GM18505 (cell line): ENCODE data around the gene SNTB2.
A peak's percentile ranks its signal among the peaks of the same experiment; 100 is the strongest.

Experiments used
- ATAC-seq: cut with Tn5 transposase; IDR thresholded peaks from one replicate; pipeline ENCODE4 v1.9.1; 2021; ENCODE audit not compliant: unreplicated experiment
- POLR2A ChIP-seq: IDR thresholded peaks from 4 replicates; pipeline ENCODE4 v1.6.1; 2011; ENCODE audit warnings: borderline replicate concordance; ENCODE audit not compliant: insufficient read depth, insufficient read length; ENCODE audit errors: extremely low read depth

The SNTB2 gene

DNA sequence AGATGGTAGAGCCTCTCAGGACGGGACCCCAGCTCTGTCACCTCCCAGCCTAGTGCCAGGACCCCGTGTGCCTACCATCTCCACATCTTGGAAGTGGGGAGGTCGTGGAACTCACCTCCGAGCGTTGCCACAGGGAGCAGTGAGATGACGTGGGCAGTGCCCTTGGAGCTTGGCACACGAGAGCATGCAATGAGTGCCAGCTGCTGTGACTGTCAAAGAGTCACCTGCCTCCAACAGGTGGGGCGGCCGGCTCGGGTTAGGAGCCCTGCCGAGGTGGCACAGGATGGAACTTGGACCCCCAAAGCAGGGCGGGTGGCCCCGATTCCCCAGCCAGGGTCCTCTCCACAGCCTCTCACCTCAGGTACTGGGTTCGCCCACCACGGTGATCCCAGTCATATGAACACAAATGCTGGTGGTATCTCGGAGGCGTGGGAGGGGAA is 129.7 kb downstream of the SNTB2 start:
- TF ChIP-seq POLR2A, result no peak
- ATAC-seq, result no peak

DNA sequence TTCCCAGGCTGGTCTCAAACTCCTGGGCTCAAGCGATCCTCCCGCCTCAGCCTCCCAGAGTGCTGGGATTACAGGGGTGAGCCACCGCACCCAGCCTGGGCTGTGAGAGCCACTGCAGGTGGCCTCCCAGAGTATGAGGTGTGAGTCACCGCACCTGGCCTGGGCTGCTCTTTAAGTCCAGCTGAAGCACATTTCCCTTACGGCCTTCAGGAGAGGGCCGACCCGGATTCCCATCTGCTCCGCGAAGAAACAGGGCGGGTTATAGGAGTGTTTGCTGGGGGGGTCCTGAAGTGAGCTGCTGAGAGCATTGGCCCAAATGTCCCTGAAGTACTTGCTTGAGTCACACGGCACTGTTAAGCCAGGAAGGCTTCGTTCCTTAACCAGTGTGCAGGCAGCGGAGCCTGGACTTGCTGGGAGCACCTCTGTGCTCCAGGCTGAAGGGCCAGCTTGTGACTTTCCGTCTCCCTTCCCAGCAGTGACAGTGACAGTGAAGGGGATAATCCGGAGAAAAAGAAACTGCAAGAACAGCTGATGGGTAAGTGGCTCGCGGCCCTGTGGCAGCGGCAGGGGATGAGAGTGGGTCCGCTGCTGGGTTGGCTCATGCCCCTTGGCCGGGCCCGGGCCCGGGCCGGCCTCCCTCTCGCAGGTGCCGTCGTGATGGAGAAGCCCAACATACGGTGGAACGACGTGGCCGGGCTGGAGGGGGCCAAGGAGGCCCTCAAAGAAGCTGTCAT is 131.4 kb downstream of the SNTB2 start:
- no peak for TF ChIP-seq POLR2A
- no peak for ATAC-seq

DNA sequence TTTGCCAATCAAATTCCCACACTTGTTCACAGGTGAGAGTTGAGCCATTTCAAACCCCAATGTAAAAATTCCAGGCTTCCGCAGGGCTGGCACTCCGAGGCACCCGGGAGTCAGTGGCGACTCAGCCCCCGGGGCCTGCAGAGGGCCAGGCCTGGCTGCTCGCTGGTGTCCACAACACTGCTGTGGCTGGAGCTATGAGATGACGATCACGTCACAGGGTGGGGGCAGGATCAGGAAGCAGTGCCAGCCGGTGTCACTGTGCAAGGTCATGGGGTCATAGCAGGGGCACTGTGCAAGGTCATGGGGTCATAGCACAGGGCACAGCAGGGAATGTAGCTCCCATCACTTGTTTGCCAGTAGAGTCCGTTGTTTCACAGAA is 131.9 kb downstream of the SNTB2 start:
- no peak for ATAC-seq
- no peak for TF ChIP-seq POLR2A

DNA sequence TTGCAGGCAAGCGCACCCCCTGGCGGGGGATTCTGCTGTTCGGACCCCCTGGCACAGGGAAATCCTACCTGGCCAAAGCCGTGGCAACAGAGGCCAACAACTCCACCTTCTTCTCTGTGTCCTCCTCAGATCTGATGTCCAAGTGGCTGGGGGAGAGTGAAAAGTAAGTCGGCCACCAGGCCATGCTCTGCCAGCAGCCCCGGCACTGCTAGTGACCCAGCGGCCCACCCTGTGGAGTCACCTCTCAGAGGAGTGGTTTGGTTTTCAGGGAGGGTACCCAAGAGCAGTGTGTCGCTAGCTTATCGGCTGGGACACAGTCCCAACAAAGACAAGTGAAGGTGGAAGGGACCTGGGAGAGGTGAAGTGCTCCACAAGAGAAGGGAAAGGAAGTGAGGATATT is 132.4 kb downstream of the SNTB2 start:
- no peak for ATAC-seq
- no peak for TF ChIP-seq POLR2A

DNA sequence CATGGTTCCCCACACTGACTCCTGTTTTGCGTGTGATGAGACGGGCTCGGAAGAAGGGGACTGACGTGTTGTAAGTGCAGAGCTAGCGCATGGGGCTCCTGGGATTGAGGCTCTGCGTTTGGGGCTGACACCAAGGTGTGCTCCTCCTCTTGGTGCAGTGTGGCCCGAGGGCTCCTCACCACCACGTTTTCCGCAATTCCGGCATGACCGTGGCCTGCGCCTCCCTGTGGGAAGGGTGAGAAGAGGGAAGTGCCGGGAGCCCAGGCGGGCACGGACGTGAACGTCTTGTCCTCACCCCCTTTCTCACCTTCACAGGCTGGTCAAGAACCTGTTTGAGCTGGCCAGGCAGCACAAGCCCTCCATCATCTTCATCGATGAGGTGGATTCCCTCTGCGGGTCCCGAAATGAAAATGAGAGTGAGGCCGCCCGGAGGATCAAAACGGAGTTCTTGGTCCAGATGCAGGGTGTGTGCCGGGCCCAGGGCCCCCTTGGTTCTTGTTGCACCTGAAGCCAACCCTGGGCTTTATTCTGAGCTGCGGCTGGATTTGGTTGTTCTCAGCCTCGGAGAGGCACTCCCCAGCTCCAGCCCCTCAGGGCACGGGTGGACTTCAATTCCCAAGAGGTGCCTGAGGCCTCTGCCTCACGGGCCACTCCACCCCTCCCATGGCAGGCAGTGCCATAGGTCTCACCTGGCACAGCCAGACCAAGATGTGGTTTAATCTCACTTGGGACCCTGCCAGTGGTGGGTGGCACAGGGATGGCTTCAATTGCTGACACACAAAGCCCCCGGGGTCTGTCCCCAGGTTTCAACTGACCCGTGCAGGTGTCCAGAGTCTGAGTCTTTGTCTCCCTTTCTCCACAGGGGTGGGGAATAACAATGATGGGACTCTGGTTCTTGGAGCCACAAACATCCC is 133.1 kb downstream of the SNTB2 start:
- no peak for TF ChIP-seq POLR2A
- ATAC-seq, result no peak

DNA sequence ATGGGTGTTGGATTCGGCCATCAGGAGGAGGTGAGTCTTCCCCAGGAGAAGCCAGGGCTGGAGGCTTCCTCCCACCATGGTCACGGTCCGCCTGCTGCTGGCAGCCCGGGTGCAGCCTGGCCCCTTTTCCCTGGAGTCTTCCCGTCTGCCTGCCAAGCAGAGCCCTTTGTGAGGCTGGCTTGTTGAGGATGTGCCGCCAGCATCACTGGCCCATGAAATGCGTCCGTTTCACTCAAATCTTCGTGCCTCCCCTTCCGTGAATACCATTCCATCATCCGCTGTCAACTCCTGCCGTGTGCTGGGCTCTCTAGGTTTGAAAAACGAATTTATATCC is 133.7 kb downstream of the SNTB2 start:
- no peak for ATAC-seq
- TF ChIP-seq POLR2A, result no peak

DNA sequence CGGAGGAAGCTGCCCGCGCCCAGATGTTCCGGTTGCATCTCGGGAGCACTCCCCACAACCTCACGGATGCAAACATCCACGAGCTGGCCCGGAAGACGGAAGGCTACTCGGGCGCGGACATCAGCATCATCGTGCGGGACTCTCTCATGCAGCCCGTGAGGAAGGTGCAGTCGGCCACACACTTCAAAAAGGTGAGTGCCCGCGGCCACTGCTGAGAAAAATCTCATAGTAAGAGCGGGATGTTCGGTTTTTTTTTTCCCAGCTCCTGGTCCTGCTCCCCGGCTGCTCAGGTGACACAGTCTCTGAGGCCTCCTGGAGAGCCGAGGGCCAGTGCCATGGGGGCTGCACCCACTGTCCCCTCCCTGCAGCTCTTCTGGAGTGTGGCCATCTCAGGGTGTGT is 134.1 kb downstream of the SNTB2 start:
- ATAC-seq, result no peak
- TF ChIP-seq POLR2A, result no peak

DNA sequence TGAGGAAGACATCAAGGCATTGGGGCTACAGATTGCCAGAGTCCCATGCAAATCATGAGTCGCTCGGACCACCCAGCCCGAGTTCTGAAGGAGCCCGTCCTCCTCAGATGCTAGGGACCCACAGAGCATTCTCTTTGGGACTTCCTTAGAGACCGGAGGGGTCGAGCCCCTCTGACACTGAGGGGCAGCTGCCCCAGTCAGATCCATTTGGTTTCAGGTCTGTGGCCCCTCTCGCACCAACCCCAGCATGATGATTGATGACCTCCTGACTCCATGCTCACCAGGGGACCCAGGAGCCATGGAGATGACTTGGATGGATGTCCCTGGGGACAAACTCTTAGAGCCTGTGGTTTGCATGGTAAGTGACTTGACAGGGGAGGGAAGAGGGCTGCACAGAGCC is 135.4 kb downstream of the SNTB2 start:
- no peak for TF ChIP-seq POLR2A
- ATAC-seq, result no peak

DNA sequence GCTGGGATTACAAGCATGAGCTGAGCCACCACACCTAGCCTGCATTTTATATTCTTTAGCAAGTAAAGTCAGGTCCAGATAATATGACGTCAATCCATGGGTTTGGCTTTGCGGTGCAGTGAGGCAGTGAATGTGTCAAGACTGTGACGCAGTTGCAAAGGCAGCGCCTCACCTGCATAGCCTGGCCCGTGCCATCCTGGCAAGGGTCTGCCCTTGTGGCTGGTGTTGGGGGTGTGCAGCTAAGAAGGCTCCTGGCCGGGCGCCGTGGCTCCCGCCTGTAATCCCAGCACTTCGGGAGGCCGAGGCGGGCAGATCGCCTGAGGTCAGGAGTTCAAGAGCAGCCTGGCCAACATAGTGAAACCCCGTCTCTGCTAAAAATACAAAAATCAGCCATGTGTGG is 136.5 kb downstream of the SNTB2 start:
- ATAC-seq, result no peak
- TF ChIP-seq POLR2A, result no peak

DNA sequence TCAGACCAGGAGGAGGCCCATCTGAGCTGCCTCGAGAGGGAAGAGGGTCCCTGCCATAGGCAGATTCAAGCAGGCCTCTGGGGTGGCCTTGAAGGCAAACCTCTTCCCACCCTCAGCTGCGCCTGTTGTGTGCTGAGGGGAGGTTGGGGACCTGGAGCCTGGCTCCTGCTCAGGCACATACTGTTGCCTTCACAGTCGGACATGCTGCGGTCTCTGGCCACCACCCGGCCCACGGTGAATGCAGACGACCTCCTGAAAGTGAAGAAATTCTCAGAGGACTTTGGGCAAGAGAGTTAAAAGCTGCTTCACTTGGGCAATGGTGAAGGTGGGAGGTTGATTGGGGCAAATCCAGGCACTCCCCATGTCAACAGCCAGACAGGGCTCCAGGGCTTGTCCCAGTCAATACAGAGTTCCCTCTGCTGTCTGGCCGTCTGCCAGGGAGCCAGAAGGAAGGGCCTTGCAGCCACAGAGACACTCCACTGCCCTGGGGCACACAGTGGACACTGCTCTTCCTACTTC is 137.1 kb downstream of the SNTB2 start:
- ATAC-seq, result no peak
- peak; percentile 27 for TF ChIP-seq POLR2A

DNA sequence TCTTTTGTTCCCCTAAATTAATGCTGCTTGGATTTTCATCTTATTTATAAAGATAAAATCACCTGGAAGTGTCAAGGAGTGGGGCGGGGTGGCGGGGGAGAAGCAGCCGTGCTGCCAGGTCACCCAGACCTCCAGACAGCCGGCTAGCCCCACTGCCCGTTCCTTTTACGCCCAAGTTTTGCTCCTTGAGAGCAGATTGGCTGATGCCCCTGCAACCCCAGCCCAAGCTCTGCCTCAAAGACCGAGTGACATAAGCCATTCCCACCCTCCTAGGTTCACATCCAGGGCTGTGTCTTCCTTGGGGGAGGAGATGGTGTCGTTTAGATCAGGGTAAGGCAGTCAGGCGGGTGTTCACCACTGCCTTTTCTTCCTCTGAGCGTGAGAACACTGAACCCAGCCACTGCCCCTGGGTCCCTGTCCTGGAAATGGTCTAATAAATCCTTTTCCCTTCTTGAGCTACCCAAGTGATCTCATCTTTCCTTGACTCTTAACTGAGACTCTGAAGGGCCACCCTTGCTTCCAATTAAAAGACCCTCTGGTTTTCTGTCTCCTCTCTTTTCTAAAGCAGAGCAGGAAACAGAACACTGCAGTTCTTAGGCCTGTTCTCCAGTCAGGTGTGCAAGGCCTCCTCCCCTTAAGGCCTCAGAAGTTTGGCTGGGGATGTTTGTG is 137.8 kb downstream of the SNTB2 start:
- no peak for ATAC-seq
- no peak for TF ChIP-seq POLR2A

DNA sequence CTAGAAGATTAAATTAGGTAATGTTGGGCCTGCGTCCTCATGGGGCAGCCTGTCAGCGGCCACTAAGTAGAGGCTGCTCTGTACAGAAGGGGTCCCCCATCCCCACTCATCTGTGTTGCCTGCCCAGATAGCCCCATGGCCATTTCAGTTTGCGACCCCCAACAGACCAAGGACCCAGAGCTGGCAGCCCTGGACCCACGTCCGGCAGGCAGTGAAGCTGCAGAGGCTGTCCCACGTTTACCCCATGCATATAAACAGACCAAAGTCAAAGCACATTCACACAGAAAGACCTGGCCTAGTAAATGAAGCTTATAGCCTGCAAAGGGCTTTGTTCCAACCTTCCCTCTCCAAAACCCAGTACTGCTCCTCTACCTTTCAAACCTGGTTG is 138.8 kb downstream of the SNTB2 start:
- no peak for TF ChIP-seq POLR2A
- ATAC-seq, result no peak

DNA sequence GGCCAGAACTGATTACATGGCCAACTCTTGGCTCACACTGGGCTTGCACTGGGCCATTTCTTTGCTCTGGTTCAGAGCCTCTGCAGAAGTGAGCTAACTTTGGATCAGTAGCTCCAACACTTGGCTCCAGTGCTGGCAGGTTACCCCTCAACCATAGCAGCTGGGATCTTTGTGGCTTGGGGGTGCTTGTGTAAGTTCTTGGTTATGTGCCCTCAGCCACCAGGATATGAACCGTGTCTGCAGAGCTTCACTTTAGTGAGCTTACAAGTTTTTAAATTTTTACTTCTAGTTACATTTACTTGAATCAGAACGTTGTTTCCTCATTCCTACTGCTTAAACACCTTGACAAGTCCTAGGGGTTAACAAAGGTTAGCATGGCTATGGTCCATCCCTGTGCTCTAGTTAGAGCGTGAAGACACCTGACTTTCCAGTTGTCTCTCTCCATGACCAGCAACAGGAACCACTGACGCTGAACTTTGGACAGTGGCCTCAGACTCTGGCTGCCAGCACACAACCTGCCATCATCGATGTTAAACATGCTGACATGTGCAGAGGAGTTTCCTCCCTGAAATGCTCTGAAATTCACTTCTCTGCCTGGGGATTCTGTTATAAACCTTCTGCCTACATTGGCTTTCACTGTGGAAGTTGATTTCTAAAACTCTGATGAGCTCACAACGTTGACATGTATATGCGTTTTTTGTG is 139.4 kb downstream of the SNTB2 start:
- TF ChIP-seq POLR2A, result no peak
- no peak for ATAC-seq

DNA sequence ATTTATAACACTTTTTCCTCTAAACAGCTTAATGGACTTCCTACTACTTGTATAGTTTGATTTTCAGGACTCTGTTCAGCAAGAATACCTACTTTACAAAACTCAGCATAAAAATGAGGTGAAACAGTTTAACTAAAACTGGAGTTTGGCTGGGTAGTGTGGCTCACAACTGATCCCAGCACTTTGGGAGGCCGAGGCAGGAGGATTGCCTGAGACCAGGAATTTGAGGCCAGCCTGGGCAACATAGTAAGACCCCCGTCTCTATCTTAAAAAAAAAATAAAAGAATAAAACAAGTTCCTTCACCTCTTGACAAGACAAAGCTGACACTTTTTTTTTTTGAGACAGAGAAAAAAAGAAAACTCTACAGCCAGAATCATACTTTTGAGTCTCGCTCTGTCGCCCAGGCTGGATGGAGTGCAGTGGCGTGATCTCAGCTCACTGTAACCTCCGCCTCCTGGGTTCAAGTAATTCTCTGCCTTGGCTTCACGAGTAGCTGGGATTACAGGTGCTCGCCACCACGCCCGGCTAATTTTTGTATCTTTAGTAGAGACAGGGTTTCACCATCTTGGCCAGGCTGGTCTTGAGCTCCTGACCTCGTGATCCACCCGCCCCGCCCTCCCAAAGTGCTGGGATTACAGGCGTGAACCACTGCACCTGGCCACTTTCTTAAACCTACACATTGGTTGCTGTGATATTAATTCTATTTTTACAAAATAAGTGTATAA is 140.8 kb downstream of the SNTB2 start:
- TF ChIP-seq POLR2A, result no peak

More for the DNA sequence above, 140.8 kb downstream of the SNTB2 start:
- ATAC-seq, result no peak
